Neural cell (in vitro differentiated cells): ENCODE data around the gene STARD7. TPM values are rescaled to one million over a fixed set of nuclear protein-coding genes. Genes with fewer than 3 reads are reported as not detected.

Source experiments
- H2AFZ ChIP-seq: fragments of 200-600, 300-800 bp; sonication (generic), shearing (Covaris generic); 2 replicates; pipeline ENCODE4 v1.6.0; 2014; ENCODE audit warnings: low read depth, mild to moderate bottlenecking, antibody characterized with exemption, low read length, moderate library complexity
- H3F3A ChIP-seq: fragments of 200-600 bp; shearing (Covaris generic); 2 replicates; pipeline ENCODE4 v1.6.1; 2016; ENCODE audit warnings: mild to moderate bottlenecking, moderate library complexity, mixed read lengths, antibody characterized with exemption, low read length; ENCODE audit not compliant: insufficient read depth, poor library complexity, severe bottlenecking
- H3K27ac ChIP-seq: fragments of 200-600, 300-800 bp; sonication (generic), shearing (Covaris generic); 2 replicates; pipeline ENCODE4 v1.5.1; 2014; ENCODE audit warnings: mild to moderate bottlenecking, low read length, moderate library complexity
- H3K27me3 ChIP-seq: fragments of 300-800, 200-600 bp; sonication (generic), shearing (Covaris generic); 2 replicates; pipeline ENCODE4 v1.6.0; 2014; ENCODE audit warnings: mild to moderate bottlenecking, low read depth, low read length, moderate library complexity; ENCODE audit not compliant: insufficient read depth
- H3K36me3 ChIP-seq: fragments of 300-800, 200-600 bp; sonication (generic), shearing (Covaris generic); 2 replicates; pipeline ENCODE4 v1.5.1; 2014; ENCODE audit warnings: mild to moderate bottlenecking, antibody characterized with exemption, low read length, moderate library complexity; ENCODE audit not compliant: insufficient read depth
- H3K4me2 ChIP-seq: fragments of 300-800, 200-600 bp; sonication (generic), shearing (Covaris generic); 2 replicates; pipeline ENCODE4 v1.6.0; 2014; ENCODE audit warnings: mild to moderate bottlenecking, low read length
- H3K4me3 ChIP-seq: fragments of 300-800, 200-600 bp; sonication (generic), shearing (Covaris generic); 2 replicates; pipeline ENCODE4 v1.5.1; 2014; ENCODE audit warnings: mild to moderate bottlenecking, low read length, moderate library complexity
- H3K79me2 ChIP-seq: fragments of 200-600 bp; shearing (Covaris generic); replicated peaks from 2 replicates; pipeline ENCODE4 v1.6.0; 2014; ENCODE audit warnings: mild to moderate bottlenecking, low read length, moderate library complexity; ENCODE audit not compliant: insufficient read depth
- H3K9ac ChIP-seq: fragments of 300-800, 200-600 bp; sonication (generic), shearing (Covaris generic); 2 replicates; pipeline ENCODE4 v1.6.1; 2016; ENCODE audit warnings: mild to moderate bottlenecking, low read length, mixed read lengths
- H3K9me2 ChIP-seq: fragments of 200-600 bp; shearing (Covaris generic); 2 replicates; pipeline ENCODE4 v1.6.1; 2016; ENCODE audit warnings: mild to moderate bottlenecking, low read length, mixed read lengths; ENCODE audit not compliant: insufficient read depth
- H3K9me3 ChIP-seq: fragments of 200-600, 300-800 bp; sonication (generic), shearing (Covaris generic); 2 replicates; pipeline ENCODE4 v1.6.1; 2016; ENCODE audit warnings: mild to moderate bottlenecking, mixed run types, low read length, moderate library complexity, mixed read lengths
- H4K20me1 ChIP-seq: fragments of 200-600 bp; shearing (Covaris generic); 2 replicates; pipeline ENCODE4 v1.6.1; 2016; ENCODE audit warnings: mild to moderate bottlenecking, mixed run types; ENCODE audit not compliant: insufficient read depth
- CTCF ChIP-seq: fragments of 450-650 bp; IDR thresholded peaks from 2 replicates; pipeline ENCODE4 v1.5.1; 2014; ENCODE audit warnings: antibody characterized with exemption, mild to moderate bottlenecking, moderate library complexity; ENCODE audit not compliant: poor library complexity, severe bottlenecking
- EP300 ChIP-seq: fragments of 450-650 bp; conservative IDR thresholded peaks from 2 replicates; pipeline ENCODE4 v1.6.1; 2014; ENCODE audit warnings: antibody characterized with exemption, mild to moderate bottlenecking, moderate library complexity; ENCODE audit not compliant: poor library complexity, severe bottlenecking
- EZH2 ChIP-seq: fragments of 200-600, 300-800 bp; shearing (Covaris generic), sonication (generic); IDR thresholded peaks from 2 replicates; pipeline ENCODE4 v1.6.1; 2014; ENCODE audit warnings: antibody characterized with exemption, low read length, borderline replicate concordance, mild to moderate bottlenecking; ENCODE audit not compliant: insufficient read depth, poor library complexity, severe bottlenecking
- MXI1 ChIP-seq: fragments of 450-650 bp; conservative IDR thresholded peaks from 2 replicates; pipeline ENCODE4 v1.6.1; 2014; ENCODE audit warnings: antibody characterized with exemption, mild to moderate bottlenecking; ENCODE audit not compliant: poor library complexity, severe bottlenecking
- POLR2AphosphoS5 ChIP-seq: IDR thresholded peaks from 2 replicates; pipeline ENCODE4 v1.6.1; 2012
- RAD21 ChIP-seq: fragments of 450-650 bp; conservative IDR thresholded peaks from 2 replicates; pipeline ENCODE4 v1.6.1; 2014; ENCODE audit warnings: antibody characterized with exemption, mild to moderate bottlenecking, moderate library complexity
- REST ChIP-seq: IDR thresholded peaks from 2 replicates; pipeline ENCODE4 v1.6.1; 2012; ENCODE audit warnings: borderline replicate concordance
- SMC3 ChIP-seq: fragments of 450-650 bp; conservative IDR thresholded peaks from 2 replicates; pipeline ENCODE4 v1.6.1; 2014; ENCODE audit warnings: antibody characterized with exemption, mild to moderate bottlenecking, moderate library complexity; ENCODE audit not compliant: poor library complexity
- TAF1 ChIP-seq: IDR thresholded peaks from 2 replicates; pipeline ENCODE4 v1.6.1; 2012; ENCODE audit warnings: low read depth
- polyA plus RNA-seq: library from polyadenylated mRNA; depleted of rRNA; stranded (reverse); fragments of >200 nt; gene quantifications from 2 replicates; pipeline ENCODE4 v1.2.3, GENCODE V29; 2014

The STARD7 gene
- polyA plus RNA-seq, 1 donor from 2014 or later: 155 TPM

- Histone ChIP-seq H2AFZ (no peak overlapping the region), H3K9ac (no peak overlapping the region), H3K9me3 (no peaks in the 10 kb centered on the region), H3K9me2 (no peaks in the 10 kb centered on the region), H3K4me2 (no peak overlapping the region), H3K27ac (no peak overlapping the region), H4K20me1 (no peaks in the 10 kb centered on the region), H3K36me3 (no peaks in the 10 kb centered on the region), H3F3A (no peaks in the 10 kb centered on the region), H3K4me3 (no peak overlapping the region), H3K79me2 (no peaks in the 10 kb centered on the region), H3K27me3 (no peaks in the 10 kb centered on the region)
- TF ChIP-seq REST: no peak
- no peak for TF ChIP-seq POLR2AphosphoS5
- no peak for TF ChIP-seq EP300
- no peak for TF ChIP-seq TAF1
- no peak for TF ChIP-seq MXI1
These were observed 41.1 kb downstream of the STARD7 start for GRCh38 chr2:96167407-96168013.

- Histone ChIP-seq H3K27ac (no peak overlapping the region), H3K36me3 (no peaks in the 10 kb centered on the region)
These were observed 44.0 kb downstream of the STARD7 start for GRCh38 chr2:96164459-96165184.

More at GRCh38 chr2:96164459-96165184, 44.0 kb downstream of the STARD7 start:
- H3K9ac ChIP-seq: no peak overlapping the region
- H3K4me2 ChIP-seq: no peak overlapping the region
- H3F3A ChIP-seq: no peaks in the 10 kb centered on the region
- no peaks in the 10 kb centered on the region for H3K27me3 ChIP-seq
- H2AFZ ChIP-seq: no peak overlapping the region
- H3K79me2 ChIP-seq: no peaks in the 10 kb centered on the region
- H3K4me3 ChIP-seq: no peak overlapping the region
- TF ChIP-seq EZH2 (no peak), EP300 (no peak), POLR2AphosphoS5 (no peak), SMC3 (no peak), REST (no peak), MXI1 (no peak), RAD21 (no peak), CTCF (no peak), TAF1 (no peak)
- no peaks in the 10 kb centered on the region for H3K9me2 ChIP-seq
- H3K9me3 ChIP-seq: no peaks in the 10 kb centered on the region
- H4K20me1 ChIP-seq: no peaks in the 10 kb centered on the region
